K562 (cell line): ENCODE results near the gene HEBP1. TPM values are rescaled to one million over a fixed set of nuclear protein-coding genes. Genes with fewer than 3 reads are reported as not detected.
A peak's percentile ranks its signal among the peaks of the same experiment; 100 is the strongest.

Experiments used
- ATAC-seq: fragments of 200-7000 bp; cut with Tn5 transposase; 3 replicates; pipeline ENCODE4 v1.9.1; 2020; ENCODE audit warnings: moderate library complexity
- BruUV-seq: library from RNA; stranded (reverse); fragments of 400-500 nt; replicated peaks from 2 replicates; lab custom pipeline; 2021; lab: Mats Ljungman, UMichigan
- CTCF ChIA-PET: fragments of 300-600 bp; formaldehyde crosslinking; extraction: SDS; loops from one replicate; lab custom pipeline; 2021; ENCODE audit warnings: low intra/inter-chr PET ratio; lab: Yijun Ruan, JAX
- POLR2A ChIA-PET: fragments of 300-600, 350-650 bp; sonication (Branson Sonifier 250); formaldehyde crosslinking; extraction: SDS; loops from one replicate; lab custom pipeline; 2021; ENCODE audit warnings: antibody characterized with exemption, inconsistent platforms; lab: Yijun Ruan, JAX
- DNase-seq, 4 experiments: peaks; one replicate each; pipeline versions ENCODE4 v3.0.0 to v3.0.0-alpha.2; 2011 to 2018; ENCODE audit warnings: low spot score in 3 of 4, mixed read lengths in 3 of 4; ENCODE audit errors: extremely low read depth in 1 of 4
- FAIRE-seq: peaks from 2 replicates; lab custom pipeline; 2011; peaks lifted over from hg19 to GRCh38; lab: Jason Lieb, UNC
- H2AFZ ChIP-seq: 2 replicates; pipeline ENCODE4 v1.6.0; 2011; ENCODE audit warnings: low read depth, low read length, control low read depth, inconsistent platforms
- H3K27ac ChIP-seq: fragments of 200-600 bp; 3 replicates; pipeline ENCODE4 v1.8.0; 2011; ENCODE audit warnings: low read depth, mild to moderate bottlenecking, control low read depth, inconsistent platforms, low read length, moderate library complexity, mixed read lengths; ENCODE audit errors: extremely low read depth
- H3K27me3 ChIP-seq, 2 experiments: fragments of 300-600 bp in 1 of 2; 2 replicates in 1 of 2; 3 replicates in 1 of 2; pipeline versions ENCODE4 v1.6.0 to v1.8.0; 2011; ENCODE audit warnings: inconsistent platforms in 2 of 2, low read length in 2 of 2, mild to moderate bottlenecking in 1 of 2, mixed read lengths in 1 of 2, moderate library complexity in 1 of 2; ENCODE audit not compliant: control insufficient read depth in 2 of 2, insufficient read depth in 2 of 2
- H3K36me3 ChIP-seq: fragments of 300-600 bp; 3 replicates; pipeline ENCODE4 v1.8.0; 2011; ENCODE audit warnings: mild to moderate bottlenecking, low read length, inconsistent platforms; ENCODE audit not compliant: control insufficient read depth, insufficient read depth
- H3K4me1 ChIP-seq, 2 experiments: fragments of 200-600 bp in 1 of 2; replicated peaks in 1 of 2; 2 replicates in 1 of 2; 3 replicates in 1 of 2; pipeline versions ENCODE4 v1.5.1 to v1.8.0; 2011; ENCODE audit warnings: inconsistent platforms in 2 of 2, low read length in 2 of 2, mild to moderate bottlenecking in 1 of 2, mixed read lengths in 1 of 2, moderate library complexity in 1 of 2; ENCODE audit not compliant: control insufficient read depth in 2 of 2, insufficient read depth in 2 of 2
- H3K4me2 ChIP-seq: 2 replicates; pipeline ENCODE4 v1.6.1; 2011; ENCODE audit warnings: low read length, control low read depth, inconsistent platforms, mixed read lengths; ENCODE audit not compliant: insufficient read depth
- H3K4me3 ChIP-seq: fragments of 200-600 bp; sonication (generic), shearing (Covaris generic); 2 replicates; pipeline ENCODE4 v1.5.1; 2016; ENCODE audit warnings: control low read depth, inconsistent platforms
- H3K79me2 ChIP-seq: fragments of 200-600 bp; 3 replicates; pipeline ENCODE4 v1.8.0; 2011; ENCODE audit warnings: low read length, inconsistent platforms; ENCODE audit not compliant: control insufficient read depth, insufficient read depth
- H3K9ac ChIP-seq, 2 experiments: 2 replicates each; pipeline versions ENCODE4 v1.6.0 to v1.6.1; 2011; ENCODE audit warnings: low read depth in 2 of 2, low read length in 2 of 2, control low read depth in 1 of 2, inconsistent platforms in 1 of 2, mild to moderate bottlenecking in 1 of 2, mixed read lengths in 1 of 2; ENCODE audit not compliant: insufficient read depth in 1 of 2
- H3K9me1 ChIP-seq: one replicate; pipeline ENCODE4 v1.6.0; 2011; ENCODE audit warnings: inconsistent platforms, mild to moderate bottlenecking, low read length, moderate library complexity; ENCODE audit not compliant: control insufficient read depth, insufficient read depth
- H3K9me3 ChIP-seq: replicated peaks from 2 replicates; pipeline ENCODE4 v1.5.1; 2011; ENCODE audit warnings: low read depth, low read length, inconsistent platforms; ENCODE audit not compliant: control insufficient read depth, insufficient read depth
- H4K20me1 ChIP-seq: replicated peaks from 2 replicates; pipeline ENCODE4 v1.6.1; 2011; ENCODE audit warnings: low read length, inconsistent platforms, mixed read lengths; ENCODE audit not compliant: control insufficient read depth, insufficient read depth
- GTF2F1 ChIP-seq: IDR thresholded peaks from 2 replicates; pipeline ENCODE4 v1.6.1; 2011; ENCODE audit warnings: low read depth, low read length, improper control_type of control experiment
- MEIS2 ChIP-seq: fragments of 450-650 bp; IDR thresholded peaks from 2 replicates; pipeline ENCODE4 v1.6.1; 2014; ENCODE audit warnings: mild to moderate bottlenecking; ENCODE audit not compliant: partially characterized antibody
- RAD21 ChIP-seq, 2 experiments: fragments of 250-450 bp in 1 of 2; fragments of 450-650 bp in 1 of 2; sonication (Bioruptor Pico) in 1 of 2; formaldehyde crosslinking in 1 of 2; IDR thresholded peaks in 1 of 2; conservative IDR thresholded peaks in 1 of 2; 2 replicates each; pipeline versions ENCODE4 v1.4.0 to v1.8.0; 2020 to 2022; ENCODE audit warnings: mild to moderate bottlenecking in 2 of 2, moderate library complexity in 1 of 2
- ZNF3 ChIP-seq: fragments of 250-450 bp; sonication (Bioruptor Pico); IDR thresholded peaks from 2 replicates; pipeline ENCODE4 v1.5.0; 2021; ENCODE audit warnings: mild to moderate bottlenecking, moderate library complexity
- WGBS: fragments of 100-300 bp; shearing (Covaris generic); methylation state at CpG from one replicate; pipeline ENCODE4 v1.1.6; 2016; ENCODE audit warnings: low coverage, mixed read lengths; ENCODE audit not compliant: insufficient coverage; ENCODE audit errors: missing lambda C conversion rate; 5-methylcytosine and 5-hydroxymethylcytosine counted together
- in situ Hi-C: fragments of 300-500 bp; cut with MboI; formaldehyde crosslinking; loops from 4 replicates; pipeline ENCODE4 v1.15.0; 2018; ENCODE audit warnings: inconsistent platforms, mixed read lengths
- intact Hi-C: fragments of 100-400 bp; cut with micrococcal nuclease; formaldehyde crosslinking; loops from 2 replicates; pipeline ENCODE4 v1.14.2; 2022
- polyA plus RNA-seq, 8 experiments: library from polyadenylated mRNA; depleted of rRNA in 4 of 8; stranded (reverse) in 5 of 8; unstranded in 3 of 8; fragments of >200 nt; fragmentation: Nextera tagmentation in 2 of 8; fragmentation: Illumina TruSeq in 1 of 8; extraction: Ambion mirVana in 2 of 8; extraction: Trizol in 1 of 8; gene quantifications; 2 replicates each; pipeline versions ENCODE4 v1.2.1 to v1.2.3, GENCODE V29; 2011 to 2014; ENCODE audit warnings: inconsistent platforms in 1 of 8, missing spikeins in 1 of 8
- total RNA-seq, 7 experiments: library from RNA; depleted of rRNA in 6 of 7; stranded (reverse); fragments of >200 nt in 6 of 7; fragmentation: Illumina TruSeq in 2 of 7; extraction: Trizol in 2 of 7; gene quantifications; 2 replicates each; pipeline versions ENCODE4 v1.2.1 to v1.2.3, GENCODE V29; 2011 to 2021; ENCODE audit warnings: low replicate concordance in 1 of 7
- TF ChIP-seq, protein P1 (sequence below), 2 experiments: fragments of 450-650 bp; formaldehyde crosslinking in 1 of 2; IDR thresholded peaks; 2 replicates each; pipeline versions ENCODE4 v1.4.0 to v1.6.1; 2014 to 2020; ENCODE audit warnings: mild to moderate bottlenecking in 2 of 2, borderline replicate concordance in 1 of 2, low read depth in 1 of 2
- TF ChIP-seq, protein P2 (sequence below), 3 experiments: IDR thresholded peaks in 2 of 3; conservative IDR thresholded peaks in 1 of 3; 2 replicates each; pipeline ENCODE4 v1.5.1; 2011 to 2012; ENCODE audit warnings: low read length in 3 of 3, mild to moderate bottlenecking in 3 of 3, control low read depth in 2 of 3, improper control_type of control experiment in 1 of 3, inconsistent platforms in 1 of 3, low read depth in 1 of 3, mixed read lengths in 1 of 3, moderate library complexity in 1 of 3; ENCODE audit not compliant: insufficient read depth in 2 of 3

HEBP1 gene
- total and polyA plus RNA-seq, 9 of the 15 experiments (the other 6 are each of a cell fraction or from before 2014, with no cell fraction given) = 1.1 to 10.1 (median 2.4) TPM

DNA sequence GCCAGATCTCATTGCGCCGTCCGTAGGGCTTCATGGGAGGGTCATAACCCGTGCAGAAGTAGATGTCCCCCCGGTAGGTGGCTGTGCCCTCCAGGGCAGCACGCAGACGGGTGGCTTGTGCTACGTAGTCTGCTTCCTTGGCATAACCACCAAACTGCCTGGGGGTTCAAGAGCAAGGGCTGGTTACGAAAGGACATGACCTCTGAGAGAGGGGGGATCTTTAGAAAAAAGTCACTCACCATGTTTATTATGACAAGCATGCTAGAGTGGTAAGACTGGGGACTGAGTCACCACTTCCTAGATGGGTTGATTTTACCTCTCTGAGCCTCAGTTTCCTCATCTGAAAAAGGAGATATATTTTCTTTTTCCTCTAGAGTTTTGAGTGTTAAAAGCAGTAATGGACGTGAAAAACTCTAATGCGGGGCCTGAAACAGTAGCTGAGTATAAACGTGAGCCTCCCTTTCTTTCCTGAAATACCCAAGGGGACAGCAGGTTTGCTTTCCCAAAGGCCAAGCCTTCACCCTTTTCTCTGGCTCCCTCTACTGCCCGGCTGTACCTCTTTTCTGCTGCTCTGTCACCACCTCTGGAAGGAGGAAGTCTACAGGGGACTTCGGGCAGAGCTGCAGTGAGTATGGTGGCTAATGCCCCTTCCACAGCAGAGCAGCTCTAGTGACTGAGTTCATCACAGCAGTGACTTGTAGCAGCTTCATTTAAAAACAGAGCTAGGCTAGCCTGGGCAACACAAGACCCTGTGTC lies 24.6 kb downstream of the HEBP1 start:
- CTCF ChIA-PET = interaction anchor here (0.6 to 1.4 kb wide), 2 partner anchors 12 to 59 kb away, joined by 3 to 7 read pairs; no protein-coding TSS in a partner anchor
- Histone ChIP-seq H3K36me3 (peaks cover 5% of the 10 kb centered on the region; the same call in 2 of the 3 replicates), H3K79me2 (no peaks in the 10 kb centered on the region), H3K4me2 (no peak overlapping the region), H3K27me3 (no peaks in the 10 kb centered on the region), H3K4me3 (no peak overlapping the region), H3K4me1 (peaks cover 0 to 2% of the 10 kb centered on the region in 2 experiments; a peak in 2 of 5 replicates), H3K9me3 (no peaks in the 10 kb centered on the region), H3K9me1 (no peaks in the 10 kb centered on the region), H3K27ac (no peak overlapping the region), H4K20me1 (no peaks in the 10 kb centered on the region), H3K9ac (no peak overlapping the region), H2AFZ (no peak overlapping the region)
- intact Hi-C loops (loop anchor here (2.0 kb wide), 1 partner anchor 59 kb away; no protein-coding TSS in a partner anchor), in situ Hi-C loops (no loop called here)
- no TSS peak for BruUV-seq
- DNase-seq (peak; percentile 10 to 45 (median 22)), ATAC-seq (peak; percentile 90), FAIRE-seq (no peak)
- WGBS = 72% methylated on average over 13 of the region's 14 CpGs
- POLR2A ChIA-PET = interaction anchor here (0.7 kb wide), 1 partner anchor 10 kb away, joined by 3 read pairs; no protein-coding TSS in a partner anchor
- TF ChIP-seq GTF2F1 = no peak
- peak; percentile 45 for TF ChIP-seq MEIS2
- TF ChIP-seq, protein P1, sequence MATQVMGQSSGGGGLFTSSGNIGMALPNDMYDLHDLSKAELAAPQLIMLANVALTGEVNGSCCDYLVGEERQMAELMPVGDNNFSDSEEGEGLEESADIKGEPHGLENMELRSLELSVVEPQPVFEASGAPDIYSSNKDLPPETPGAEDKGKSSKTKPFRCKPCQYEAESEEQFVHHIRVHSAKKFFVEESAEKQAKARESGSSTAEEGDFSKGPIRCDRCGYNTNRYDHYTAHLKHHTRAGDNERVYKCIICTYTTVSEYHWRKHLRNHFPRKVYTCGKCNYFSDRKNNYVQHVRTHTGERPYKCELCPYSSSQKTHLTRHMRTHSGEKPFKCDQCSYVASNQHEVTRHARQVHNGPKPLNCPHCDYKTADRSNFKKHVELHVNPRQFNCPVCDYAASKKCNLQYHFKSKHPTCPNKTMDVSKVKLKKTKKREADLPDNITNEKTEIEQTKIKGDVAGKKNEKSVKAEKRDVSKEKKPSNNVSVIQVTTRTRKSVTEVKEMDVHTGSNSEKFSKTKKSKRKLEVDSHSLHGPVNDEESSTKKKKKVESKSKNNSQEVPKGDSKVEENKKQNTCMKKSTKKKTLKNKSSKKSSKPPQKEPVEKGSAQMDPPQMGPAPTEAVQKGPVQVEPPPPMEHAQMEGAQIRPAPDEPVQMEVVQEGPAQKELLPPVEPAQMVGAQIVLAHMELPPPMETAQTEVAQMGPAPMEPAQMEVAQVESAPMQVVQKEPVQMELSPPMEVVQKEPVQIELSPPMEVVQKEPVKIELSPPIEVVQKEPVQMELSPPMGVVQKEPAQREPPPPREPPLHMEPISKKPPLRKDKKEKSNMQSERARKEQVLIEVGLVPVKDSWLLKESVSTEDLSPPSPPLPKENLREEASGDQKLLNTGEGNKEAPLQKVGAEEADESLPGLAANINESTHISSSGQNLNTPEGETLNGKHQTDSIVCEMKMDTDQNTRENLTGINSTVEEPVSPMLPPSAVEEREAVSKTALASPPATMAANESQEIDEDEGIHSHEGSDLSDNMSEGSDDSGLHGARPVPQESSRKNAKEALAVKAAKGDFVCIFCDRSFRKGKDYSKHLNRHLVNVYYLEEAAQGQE (IDR thresholded peaks at IDR 0.05; ENCODE audit: borderline replicate concordance) = peak; percentile 32; the same call in 1 of the 2 replicates
- TF ChIP-seq, protein P1 (CRISPR knock-in tag; IDR thresholded peaks at IDR 0.05; ENCODE audit: low read depth) = no peak
- TF ChIP-seq RAD21 (CRISPR knock-in tag; conservative IDR thresholded peaks at IDR 0.05 in 1 of 2, IDR thresholded peaks at IDR 0.05 in 1 of 2) = peak; percentile 21 to 61; a peak in 3 of 4 replicates
- TF ChIP-seq, protein P2, sequence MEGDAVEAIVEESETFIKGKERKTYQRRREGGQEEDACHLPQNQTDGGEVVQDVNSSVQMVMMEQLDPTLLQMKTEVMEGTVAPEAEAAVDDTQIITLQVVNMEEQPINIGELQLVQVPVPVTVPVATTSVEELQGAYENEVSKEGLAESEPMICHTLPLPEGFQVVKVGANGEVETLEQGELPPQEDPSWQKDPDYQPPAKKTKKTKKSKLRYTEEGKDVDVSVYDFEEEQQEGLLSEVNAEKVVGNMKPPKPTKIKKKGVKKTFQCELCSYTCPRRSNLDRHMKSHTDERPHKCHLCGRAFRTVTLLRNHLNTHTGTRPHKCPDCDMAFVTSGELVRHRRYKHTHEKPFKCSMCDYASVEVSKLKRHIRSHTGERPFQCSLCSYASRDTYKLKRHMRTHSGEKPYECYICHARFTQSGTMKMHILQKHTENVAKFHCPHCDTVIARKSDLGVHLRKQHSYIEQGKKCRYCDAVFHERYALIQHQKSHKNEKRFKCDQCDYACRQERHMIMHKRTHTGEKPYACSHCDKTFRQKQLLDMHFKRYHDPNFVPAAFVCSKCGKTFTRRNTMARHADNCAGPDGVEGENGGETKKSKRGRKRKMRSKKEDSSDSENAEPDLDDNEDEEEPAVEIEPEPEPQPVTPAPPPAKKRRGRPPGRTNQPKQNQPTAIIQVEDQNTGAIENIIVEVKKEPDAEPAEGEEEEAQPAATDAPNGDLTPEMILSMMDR (IDR thresholded peaks at IDR 0.05 in 2 of 3, conservative IDR thresholded peaks at IDR 0.05 in 1 of 3; ENCODE audit: insufficient read depth in 2 of 3, low read depth in 1 of 3, low read length in 3 of 3) = peak; percentile 53 to 62 (median 59); a peak in 4 of 6 replicates
- no peak for TF ChIP-seq ZNF3 (CRISPR knock-in tag)
